Activated B cell treated with CpG ODN at 0.5 μM for 24 hours (primary cell): ENCODE measurements around the gene TOR1B. TPM values are rescaled to one million over a fixed set of nuclear protein-coding genes. Genes with fewer than 3 reads are reported as not detected.

Source experiments
- ATAC-seq: fragments of 200-7000 bp; cut with Tn5 transposase; one replicate; pipeline ENCODE4 v1.10.0; 2021; ENCODE audit warnings: low read depth, mild to moderate bottlenecking, moderate library complexity
- CTCF ChIA-PET: fragments of 350-600 bp; sonication (Branson Sonifier 250); formaldehyde crosslinking; loops from one replicate; lab custom pipeline; 2021; ENCODE audit warnings: antibody characterized with exemption; lab: Charles Lee
- POLR2A ChIA-PET: fragments of 350-600 bp; sonication (Branson Sonifier 250); formaldehyde crosslinking; loops from one replicate; lab custom pipeline; 2021; ENCODE audit warnings: antibody characterized with exemption; lab: Charles Lee
- DNase-seq: peaks from one replicate; pipeline ENCODE4 v3.0.0; 2022
- H3K27ac Mint-ChIP-seq: one replicate; pipeline ENCODE4 v1.8.0; 2020; ENCODE audit warnings: mixed read lengths
- H3K27me3 Mint-ChIP-seq: one replicate; pipeline ENCODE4 v1.8.0; 2021; ENCODE audit warnings: mixed read lengths
- H3K36me3 Mint-ChIP-seq: one replicate; pipeline ENCODE4 v1.8.0; 2021; ENCODE audit warnings: low read depth, mixed read lengths
- H3K4me1 Mint-ChIP-seq: one replicate; pipeline ENCODE4 v1.8.0; 2021; ENCODE audit warnings: mixed read lengths
- H3K4me3 Mint-ChIP-seq: one replicate; pipeline ENCODE4 v1.8.0; 2020; ENCODE audit warnings: mild to moderate bottlenecking, mixed read lengths
- H3K9me3 Mint-ChIP-seq: one replicate; pipeline ENCODE4 v1.8.0; 2020; ENCODE audit warnings: mixed read lengths
- CTCF ChIP-seq: fragments of 200-600 bp; IDR thresholded peaks from one replicate; pipeline ENCODE4 v1.8.0; 2022; ENCODE audit warnings: antibody characterized with exemption, mild to moderate bottlenecking
- intact Hi-C: fragments of 100-400 bp; cut with micrococcal nuclease; formaldehyde crosslinking; loops from one replicate; pipeline ENCODE4 v1.15.1; 2024
- total RNA-seq: library from RNA; stranded (reverse); gene quantifications from 2 replicates; pipeline ENCODE4 v1.2.3, GENCODE V29; 2022

The TOR1B gene
- total RNA-seq, 1 donor from 2014 or later = 15.3 TPM

- intact Hi-C loops = no loop called here
- Mint-ChIP-seq H3K27ac (no peak overlapping the region), H3K9me3 (no peaks in the 10 kb centered on the region), H3K4me3 (no peak overlapping the region), H3K36me3 (no peaks in the 10 kb centered on the region), H3K27me3 (peaks cover 23% of the 10 kb centered on the region), H3K4me1 (no peaks in the 10 kb centered on the region)
- DNase-seq (no peak), ATAC-seq (no peak)
- CTCF ChIA-PET = interaction anchor here (1.4 kb wide), 1 partner anchor 638 kb away, joined by 3 read pairs; no protein-coding TSS in a partner anchor
- POLR2A ChIA-PET = interaction anchor here (0.6 kb wide), 1 partner anchor 261 kb away, joined by 5 read pairs; no protein-coding TSS in a partner anchor
- no peak for TF ChIP-seq CTCF
These were observed 25.8 kb upstream of the TOR1B start for GRCh38 chr9:129776938-129777768.

GRCh38 chr9:129777769-129778130, 25.2 kb upstream of the TOR1B start:
- no peak for DNase-seq
- no peak for TF ChIP-seq CTCF
- Mint-ChIP-seq H3K27ac (no peak overlapping the region), H3K4me3 (no peak overlapping the region), H3K36me3 (no peaks in the 10 kb centered on the region), H3K4me1 (no peaks in the 10 kb centered on the region), H3K9me3 (no peaks in the 10 kb centered on the region), H3K27me3 (peaks cover 23% of the 10 kb centered on the region)
- ATAC-seq = no peak
- CTCF ChIA-PET = no interaction called here
- POLR2A ChIA-PET = interaction anchor here (0.6 kb wide), 1 partner anchor 260 kb away, joined by 5 read pairs; no protein-coding TSS in a partner anchor
- intact Hi-C loops = no loop called here

GRCh38 chr9:129778469-129778868, 24.5 kb upstream of the TOR1B start:
- Mint-ChIP-seq H3K9me3 (no peaks in the 10 kb centered on the region), H3K36me3 (no peaks in the 10 kb centered on the region), H3K4me1 (no peaks in the 10 kb centered on the region), H3K27me3 (peaks cover 23% of the 10 kb centered on the region), H3K27ac (no peak overlapping the region), H3K4me3 (no peak overlapping the region)
- CTCF ChIA-PET = no interaction called here
- no peak for TF ChIP-seq CTCF
- DNase-seq (no peak), ATAC-seq (no peak)
- POLR2A ChIA-PET = interaction anchor here (0.6 kb wide), 1 partner anchor 38 kb away, joined by 4 read pairs; no protein-coding TSS in a partner anchor
- intact Hi-C loops = no loop called here

GRCh38 chr9:129779560-129780190, 23.3 kb upstream of the TOR1B start:
- no peak for DNase-seq
- no peak for TF ChIP-seq CTCF
- Mint-ChIP-seq H3K27ac (no peak overlapping the region), H3K27me3 (peaks cover 23% of the 10 kb centered on the region), H3K4me1 (peaks cover 3% of the 10 kb centered on the region), H3K36me3 (no peaks in the 10 kb centered on the region), H3K9me3 (no peaks in the 10 kb centered on the region), H3K4me3 (no peak overlapping the region)
- intact Hi-C loops = loop anchor here (5.0 kb wide), 1 partner anchor 772 kb away; no protein-coding TSS in a partner anchor
- no peak for ATAC-seq
- POLR2A ChIA-PET = no interaction called here
- CTCF ChIA-PET = interaction anchor here (5.4 kb wide), 1 partner anchor 648 kb away, joined by 18 read pairs; no protein-coding TSS in a partner anchor

- no peak for TF ChIP-seq CTCF
- DNase-seq (no peak), ATAC-seq (no peak)
- H3K4me1 Mint-ChIP-seq = peaks cover 3% of the 10 kb centered on the region
- no peak overlapping the region for H3K4me3 Mint-ChIP-seq
- H3K36me3 Mint-ChIP-seq = no peaks in the 10 kb centered on the region
- H3K27me3 Mint-ChIP-seq = peaks cover 20% of the 10 kb centered on the region
- H3K27ac Mint-ChIP-seq = no peak overlapping the region
- ChIA-PET CTCF (interaction anchor here (2.6 to 5.4 kb wide), 3 partner anchors 43 to 650 kb away, joined by 9 to 18 read pairs (median 11); no protein-coding TSS in a partner anchor), POLR2A (interaction anchor here (0.9 kb wide), 1 partner anchor 649 kb away, joined by 4 read pairs; no protein-coding TSS in a partner anchor)
- intact Hi-C loops = loop anchor here (5.0 kb wide), 1 partner anchor 774 kb away; no protein-coding TSS in a partner anchor
- no peaks in the 10 kb centered on the region for H3K9me3 Mint-ChIP-seq
These were observed 21.9 kb upstream of the TOR1B start for GRCh38 chr9:129781131-129781530.
